Mesothelial cell of epicardium (in vitro differentiated cells): Measurements from ENCODE around the gene RXRA. TPM values are rescaled to one million over a fixed set of nuclear protein-coding genes. Genes with fewer than 3 reads are reported as not detected.

Experiments
- DNase-seq, 2 experiments: peaks; one replicate each; pipeline ENCODE4 v3.0.0; 2021; ENCODE audit warnings: low spot score in 2 of 2; ENCODE audit not compliant: unreplicated experiment in 2 of 2
- H3K27ac Mint-ChIP-seq: 2 replicates; pipeline ENCODE4 v1.8.0; 2021; ENCODE audit warnings: mixed read lengths
- H3K27me3 Mint-ChIP-seq: 2 replicates; pipeline ENCODE4 v1.8.0; 2021; ENCODE audit warnings: low read depth, mixed read lengths
- H3K36me3 Mint-ChIP-seq: 2 replicates; pipeline ENCODE4 v1.8.0; 2021; ENCODE audit warnings: mixed read lengths
- H3K4me1 Mint-ChIP-seq: 2 replicates; pipeline ENCODE4 v1.8.0; 2021; ENCODE audit warnings: mixed read lengths
- H3K4me3 Mint-ChIP-seq: 2 replicates; pipeline ENCODE4 v1.8.0; 2021; ENCODE audit warnings: mild to moderate bottlenecking, moderate library complexity, mixed read lengths
- H3K9me3 Mint-ChIP-seq: 2 replicates; pipeline ENCODE4 v1.8.0; 2021; ENCODE audit warnings: mixed read lengths
- CTCF ChIP-seq: fragments of 200-600 bp; sonication (generic); IDR thresholded peaks from one replicate; pipeline ENCODE4 v1.5.0; 2021; ENCODE audit warnings: antibody characterized with exemption; ENCODE audit not compliant: unreplicated experiment
- total RNA-seq: library from RNA; stranded (reverse); gene quantifications from 3 replicates; pipeline ENCODE4 v1.2.1, GENCODE V29; 2021

Gene RXRA
- total RNA-seq, 1 donor from 2014 or later, result 45.0 TPM

- Mint-ChIP-seq H3K4me3 (no peak overlapping the region), H3K9me3 (no peaks in the 10 kb centered on the region)
- DNase-seq, result no peak
Observed at GRCh38 chr9:134299883-134300282, 26.4 kb upstream of the RXRA start.

GRCh38 chr9:134301387-134302129, 24.7 kb upstream of the RXRA start:
- no peaks in the 10 kb centered on the region for H3K9me3 Mint-ChIP-seq
- no peak for DNase-seq
- peaks cover 24% of the 10 kb centered on the region for H3K27me3 Mint-ChIP-seq

More at GRCh38 chr9:134299883-134300282, 26.4 kb upstream of the RXRA start:
- peaks cover 8% of the 10 kb centered on the region for H3K4me1 Mint-ChIP-seq
- no peaks in the 10 kb centered on the region for H3K36me3 Mint-ChIP-seq
- no peak overlapping the region for H3K27ac Mint-ChIP-seq
- TF ChIP-seq CTCF, result no peak
- H3K27me3 Mint-ChIP-seq, result peaks cover 34% of the 10 kb centered on the region

GRCh38 chr9:134302130-134302817, 24.0 kb upstream of the RXRA start:
- no peaks in the 10 kb centered on the region for H3K9me3 Mint-ChIP-seq

More at GRCh38 chr9:134301387-134302129, 24.7 kb upstream of the RXRA start:
- no peak overlapping the region for H3K4me3 Mint-ChIP-seq
- no peak overlapping the region for H3K27ac Mint-ChIP-seq
- H3K4me1 Mint-ChIP-seq, result peaks cover 2% of the 10 kb centered on the region
- H3K36me3 Mint-ChIP-seq, result no peaks in the 10 kb centered on the region
- TF ChIP-seq CTCF, result no peak

GRCh38 chr9:134303601-134304000, 22.7 kb upstream of the RXRA start:
- TF ChIP-seq CTCF, result no peak
- Mint-ChIP-seq H3K27me3 (peaks cover 23% of the 10 kb centered on the region), H3K9me3 (no peaks in the 10 kb centered on the region), H3K4me1 (peaks cover 2% of the 10 kb centered on the region), H3K27ac (no peak overlapping the region), H3K4me3 (no peak overlapping the region), H3K36me3 (no peaks in the 10 kb centered on the region)
- no peak for DNase-seq

More at GRCh38 chr9:134302130-134302817, 24.0 kb upstream of the RXRA start:
- Mint-ChIP-seq H3K36me3 (no peaks in the 10 kb centered on the region), H3K27me3 (peaks cover 26% of the 10 kb centered on the region), H3K27ac (no peak overlapping the region), H3K4me1 (peaks cover 2% of the 10 kb centered on the region), H3K4me3 (no peak overlapping the region)
- no peak for DNase-seq
- no peak for TF ChIP-seq CTCF

- Mint-ChIP-seq H3K27ac (no peak overlapping the region), H3K27me3 (peaks cover 21% of the 10 kb centered on the region), H3K36me3 (no peaks in the 10 kb centered on the region), H3K4me1 (peaks cover 2% of the 10 kb centered on the region), H3K9me3 (peaks cover under 1% of the 10 kb centered on the region), H3K4me3 (no peak overlapping the region)
- DNase-seq, result no peak
- no peak for TF ChIP-seq CTCF
Observed at GRCh38 chr9:134304261-134304660, 22.0 kb upstream of the RXRA start.
